Coronary artery (tissue), 2 donors: ENCODE measurements around the gene GANAB.

Experiments
- DNase-seq: peaks from one replicate; pipeline ENCODE4 v3.0.0-alpha.2; 2017; ENCODE audit warnings: low spot score
- H3K27ac ChIP-seq, 2 donors: fragments of 200-600 bp; sonication (generic); one replicate each; pipeline ENCODE4 v1.5.1; 2016 to 2019
- H3K4me3 ChIP-seq: fragments of 200-600 bp; sonication (generic); 2 replicates; pipeline ENCODE4 v1.5.1; 2016; ENCODE audit warnings: mild to moderate bottlenecking, moderate library complexity
- CTCF ChIP-seq: fragments of 200-600 bp; sonication (generic); IDR thresholded peaks from one replicate; pipeline ENCODE4 v1.5.1; 2019; ENCODE audit warnings: antibody characterized with exemption

Gene GANAB

GRCh38 chr11:62649486-62649885 is 3.1 kb upstream of the GANAB start:
- no peak for TF ChIP-seq CTCF
- no peak for DNase-seq
- no peak overlapping the region for H3K27ac ChIP-seq
- H3K4me3 ChIP-seq = no peak overlapping the region

GRCh38 chr11:62648967-62649364 is 2.6 kb upstream of the GANAB start:
- Histone ChIP-seq H3K27ac (no peak overlapping the region), H3K4me3 (no peak overlapping the region)
- no peak for DNase-seq
- no peak for TF ChIP-seq CTCF

GRCh38 chr11:62648185-62648966 is 2.0 kb upstream of the GANAB start:
- Histone ChIP-seq H3K27ac (no peak overlapping the region), H3K4me3 (no peak overlapping the region)
- no peak for TF ChIP-seq CTCF
- DNase-seq = no peak

- Histone ChIP-seq H3K4me3 (no peak overlapping the region), H3K27ac (no peak overlapping the region)
- no peak for DNase-seq
- no peak for TF ChIP-seq CTCF
These were observed 1.2 kb upstream of the GANAB start for GRCh38 chr11:62647609-62648005.

- DNase-seq = no peak
- Histone ChIP-seq H3K4me3 (peak overlapping the region; percentile 47), H3K27ac (peak overlapping the region in 1 of 2 donors; percentile 53)
- TF ChIP-seq CTCF = no peak
These were observed 604 bp upstream of the GANAB start for GRCh38 chr11:62646825-62647608.

GRCh38 chr11:62645671-62645945 is 805 bp downstream of the GANAB start:
- H3K4me3 ChIP-seq = peak overlapping the region; percentile 80
- DNase-seq = no peak
- H3K27ac ChIP-seq = peak overlapping the region; percentile 80 to 90
- no peak for TF ChIP-seq CTCF

- H3K27ac ChIP-seq = no peak overlapping the region
- H3K4me3 ChIP-seq = no peak overlapping the region
- TF ChIP-seq CTCF = no peak
- no peak for DNase-seq
These were observed 2.2 kb downstream of the GANAB start for GRCh38 chr11:62644220-62644619.
